Stimulated activated CD4-positive, alpha-beta T cell treated with anti-CD3 and anti-CD28 coated beads, Interleukin-15, amount 100 ng/mL, for 24 hours (primary cell): ENCODE measurements around the gene MEIS1.
"Not testable (repeated sequence)": the region's sequence is repeated elsewhere in the genome, so short reads cannot be mapped to it uniquely, and the experiment has no call there.

ENCODE experiments used
- DNase-seq: peaks from one replicate; pipeline ENCODE4 v3.0.0-alpha.2; 2020

The MEIS1 gene

DNA sequence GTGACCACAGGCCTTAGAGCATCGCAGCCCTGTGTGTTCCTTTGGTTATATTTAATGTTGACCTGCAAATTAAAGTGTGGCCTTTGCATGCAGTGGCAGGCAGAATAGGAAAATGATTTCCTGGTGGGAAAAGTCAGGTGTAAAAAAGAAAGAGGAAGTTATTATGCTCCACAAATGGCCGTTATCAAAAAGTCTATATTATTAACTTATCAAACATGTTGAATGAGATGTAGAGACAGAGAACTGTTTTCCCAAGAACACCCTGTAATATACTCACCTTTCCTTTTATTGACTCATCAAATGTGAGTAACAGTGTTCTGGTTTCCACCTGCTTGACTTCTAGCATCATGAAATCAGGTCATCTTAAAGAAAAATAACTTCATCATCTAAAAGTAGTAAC is 35.3 kb downstream of the MEIS1 start:
- no peak for DNase-seq

DNA sequence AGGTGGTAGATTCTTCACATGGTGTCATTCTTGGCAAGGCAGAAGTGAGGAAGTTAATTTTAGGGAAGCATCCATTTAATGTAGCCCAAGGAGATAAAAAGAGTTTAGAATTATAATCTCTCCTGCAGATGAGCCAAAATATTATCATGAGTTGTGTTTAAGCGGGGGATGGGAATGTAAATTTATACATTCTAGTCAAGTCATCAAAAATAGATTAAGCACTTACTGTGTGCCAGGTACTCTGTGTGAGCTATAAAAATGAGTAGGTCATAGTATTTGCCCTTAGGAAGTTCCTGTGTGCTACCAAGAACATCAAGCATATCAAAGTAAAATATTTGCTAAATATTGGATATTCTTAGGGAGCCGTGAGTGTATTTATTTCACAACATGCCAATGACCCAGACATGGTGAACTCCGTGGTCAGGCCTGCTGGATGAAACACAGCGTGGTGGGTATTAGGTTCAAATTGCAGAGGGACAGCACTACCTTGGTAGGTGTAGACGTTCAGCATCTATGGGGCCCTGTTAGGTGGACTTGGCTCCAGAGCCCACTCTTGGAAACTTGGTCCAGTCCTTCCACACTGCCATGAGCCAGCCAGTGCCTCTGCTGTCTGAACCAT is 37.4 kb downstream of the MEIS1 start:
- DNase-seq, result no peak

DNA sequence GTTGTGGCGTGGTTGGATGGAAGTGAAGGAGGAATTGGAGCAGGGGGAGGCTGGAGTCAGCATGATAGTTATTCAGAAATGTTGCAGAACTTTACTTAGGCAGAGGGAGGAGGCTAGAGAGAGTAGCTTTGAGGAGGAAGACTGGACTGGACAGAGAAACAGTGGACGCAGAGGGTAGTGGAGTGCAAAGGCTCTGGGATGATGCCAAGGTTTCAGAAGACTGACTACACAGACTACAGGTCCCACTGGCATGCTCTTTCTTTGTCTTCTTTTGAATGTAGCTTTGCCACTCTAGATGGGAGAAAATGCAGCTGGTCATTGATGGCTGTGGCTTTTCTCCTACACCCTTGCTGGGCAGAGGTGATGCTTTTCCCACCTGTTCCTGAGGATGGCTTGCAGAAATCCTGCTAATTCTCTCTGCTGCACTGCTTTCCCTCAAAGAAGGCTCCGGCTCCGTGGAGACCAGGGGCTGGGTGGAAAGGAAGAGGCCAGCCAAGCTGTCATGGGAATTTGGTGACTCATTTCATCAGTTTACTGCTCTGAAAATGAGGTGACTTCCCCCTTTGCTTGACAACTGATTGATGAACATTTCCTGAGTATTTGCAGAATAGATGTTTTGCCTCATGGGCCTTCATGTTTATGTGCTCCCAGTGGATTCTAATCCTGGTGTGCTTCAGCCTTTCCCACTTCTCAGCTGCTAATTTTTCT is 42.4 kb downstream of the MEIS1 start:
- no peak for DNase-seq

DNA sequence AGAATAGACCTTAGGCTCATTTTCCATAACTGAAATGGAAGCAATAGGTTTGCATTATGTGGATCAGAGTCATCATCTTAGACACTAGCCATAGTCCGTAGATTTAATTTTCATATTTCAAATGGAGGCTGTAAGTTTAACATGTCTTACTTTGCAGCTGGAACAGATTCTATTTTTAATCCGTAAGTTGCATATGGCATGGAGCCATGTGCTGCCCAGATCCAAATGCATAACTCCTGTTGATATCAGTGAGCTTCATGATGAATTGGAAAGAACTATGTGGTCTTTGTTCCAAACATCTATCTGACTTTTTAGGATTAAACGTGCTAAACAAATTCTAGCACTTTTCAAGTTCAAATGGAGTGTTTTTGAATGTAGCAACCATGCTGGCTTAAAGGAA is 43.4 kb downstream of the MEIS1 start:
- DNase-seq, result no peak

DNA sequence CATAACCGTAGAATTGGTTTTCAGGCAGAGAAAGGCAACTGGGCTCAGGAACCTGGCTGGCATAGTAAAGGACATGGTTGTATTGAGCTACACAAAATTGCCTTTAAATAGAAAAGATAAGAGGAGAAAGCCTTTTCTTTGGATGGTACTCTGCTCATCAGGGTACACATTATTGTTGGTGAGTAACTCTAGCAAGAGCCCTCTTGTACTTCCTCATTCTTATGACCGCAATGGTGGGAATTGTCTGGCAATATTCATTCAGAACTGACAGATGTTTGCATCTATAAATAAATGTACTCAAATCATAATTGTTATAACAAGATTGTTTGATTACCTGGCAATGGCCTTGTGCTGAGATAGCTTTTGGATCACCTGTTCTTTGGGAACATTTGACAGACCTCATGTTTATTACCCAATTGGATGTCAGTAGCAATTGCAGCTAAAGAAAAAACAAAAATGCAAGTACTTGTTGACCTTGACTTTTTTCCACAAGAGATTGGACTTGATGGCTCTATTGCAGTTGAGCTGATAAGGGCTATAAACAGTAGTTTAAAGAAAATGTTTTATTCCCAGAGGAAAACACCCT is 43.9 kb downstream of the MEIS1 start:
- DNase-seq, result no peak

DNA sequence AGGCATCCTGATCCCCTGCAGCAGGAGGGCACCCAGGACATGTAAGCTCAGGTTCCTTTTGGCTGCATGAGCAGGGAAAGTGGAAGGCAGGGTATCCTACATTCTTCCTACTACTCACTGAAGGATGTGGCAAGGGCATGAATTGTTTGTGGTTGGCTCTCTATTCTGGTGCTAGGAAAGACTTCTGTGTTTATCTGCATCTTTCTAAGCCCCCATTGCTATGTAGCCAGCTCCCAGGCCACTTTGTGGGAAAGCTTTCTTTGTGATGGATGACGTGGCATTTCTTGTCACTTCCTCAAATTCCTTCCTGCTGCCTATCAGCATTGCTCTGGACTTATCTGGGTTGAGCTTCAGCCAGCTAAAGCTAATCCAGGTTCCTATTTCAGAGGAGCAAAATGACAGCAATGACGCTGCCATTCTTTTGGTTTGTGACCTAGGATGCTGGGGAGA is 46.2 kb downstream of the MEIS1 start:
- no peak for DNase-seq

DNA sequence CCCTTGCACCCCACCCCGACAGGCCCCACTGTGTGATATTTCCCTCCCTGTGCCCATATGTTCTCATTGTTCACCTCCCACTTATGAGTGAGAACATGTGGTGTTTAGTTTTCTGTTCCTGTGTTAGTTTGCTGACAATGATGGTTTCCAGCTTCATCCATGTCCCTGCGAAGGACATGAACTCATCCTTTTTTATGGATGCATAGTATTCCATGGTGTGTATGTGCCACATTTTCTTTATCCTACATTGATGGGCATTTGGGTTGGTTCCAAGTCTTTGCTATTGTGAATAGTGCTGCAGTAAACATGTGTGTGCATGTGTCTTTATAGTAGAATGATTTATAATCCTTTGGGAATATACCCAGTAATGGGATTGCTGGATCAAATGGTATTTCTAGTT is 50.3 kb downstream of the MEIS1 start:
- not testable (repeated sequence) for DNase-seq

DNA sequence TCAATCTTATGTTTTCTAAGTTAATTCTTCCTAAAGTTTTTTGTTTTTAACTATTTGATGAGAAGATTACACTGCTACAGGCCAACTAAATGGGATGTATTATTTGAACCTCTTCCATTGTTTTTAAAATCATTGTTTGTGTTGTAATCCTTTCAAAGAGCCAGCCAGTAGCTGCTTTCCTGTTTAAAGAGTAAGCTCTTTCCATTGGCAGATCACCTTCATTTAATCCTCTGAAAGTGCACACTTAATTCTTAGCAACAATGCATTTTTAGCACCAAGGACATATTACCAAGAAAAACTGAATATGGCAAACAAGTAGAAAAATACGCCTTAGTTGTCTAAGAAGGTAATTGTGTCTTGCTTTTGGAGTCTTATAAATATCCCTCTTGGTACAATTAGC is 54.0 kb downstream of the MEIS1 start:
- no peak for DNase-seq

DNA sequence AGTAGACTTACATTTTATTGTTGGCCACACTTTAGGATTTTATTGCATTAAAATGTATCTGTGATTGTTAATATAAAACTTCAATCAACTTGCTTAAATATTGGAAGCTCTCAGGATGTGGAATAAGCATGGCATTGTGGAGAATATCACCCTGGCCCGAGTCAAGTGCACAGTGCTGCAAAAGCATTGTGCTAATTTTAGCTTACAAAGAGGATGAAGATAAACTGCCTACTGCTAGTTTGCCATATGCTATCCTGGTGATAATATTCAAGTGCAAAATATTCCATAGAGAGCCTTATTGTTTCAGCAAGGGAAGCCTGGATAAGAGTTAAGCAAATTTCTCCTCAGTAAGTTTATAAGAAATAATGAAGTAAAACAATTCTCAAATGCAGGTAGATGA is 54.5 kb downstream of the MEIS1 start:
- no peak for DNase-seq

DNA sequence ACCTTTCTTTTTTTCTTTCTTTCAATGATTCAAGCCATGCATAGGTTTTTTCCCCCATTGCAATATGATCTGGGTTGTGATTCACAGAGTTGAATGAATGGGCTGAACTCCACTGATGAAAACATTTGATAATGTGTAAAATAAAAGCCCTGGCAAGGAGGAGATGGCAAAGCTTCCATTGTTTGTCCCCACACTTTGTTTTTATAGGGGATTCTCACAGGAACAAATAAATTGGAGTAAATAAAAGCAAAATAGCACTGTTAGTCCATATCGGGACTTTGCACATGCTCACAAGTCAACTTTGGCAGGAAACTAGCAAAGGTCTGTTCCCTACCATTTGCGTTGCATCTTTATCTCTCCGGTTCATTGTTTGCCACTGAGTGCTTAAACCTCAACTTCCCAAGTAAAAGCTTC is 55.7 kb downstream of the MEIS1 start:
- DNase-seq, result no peak

DNA sequence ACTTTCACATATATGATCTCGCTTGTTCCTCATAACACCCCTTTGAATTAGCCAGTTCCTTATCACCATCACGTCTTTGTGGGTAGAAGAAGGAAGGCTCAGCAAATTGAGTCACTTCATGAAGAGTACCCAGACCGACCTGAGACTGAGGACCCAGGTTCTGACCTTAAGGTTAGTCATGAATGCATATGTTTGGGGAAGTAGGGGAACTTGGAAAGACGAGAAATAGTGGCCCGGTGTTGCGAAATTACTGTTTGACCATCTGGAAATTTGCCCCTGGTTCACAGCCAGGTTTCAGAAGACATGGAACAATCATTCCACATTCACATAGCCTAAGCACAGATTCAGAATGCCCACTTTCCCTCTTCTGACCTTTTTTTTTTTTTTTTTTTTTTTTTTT is 59.8 kb downstream of the MEIS1 start:
- DNase-seq, result no peak

DNA sequence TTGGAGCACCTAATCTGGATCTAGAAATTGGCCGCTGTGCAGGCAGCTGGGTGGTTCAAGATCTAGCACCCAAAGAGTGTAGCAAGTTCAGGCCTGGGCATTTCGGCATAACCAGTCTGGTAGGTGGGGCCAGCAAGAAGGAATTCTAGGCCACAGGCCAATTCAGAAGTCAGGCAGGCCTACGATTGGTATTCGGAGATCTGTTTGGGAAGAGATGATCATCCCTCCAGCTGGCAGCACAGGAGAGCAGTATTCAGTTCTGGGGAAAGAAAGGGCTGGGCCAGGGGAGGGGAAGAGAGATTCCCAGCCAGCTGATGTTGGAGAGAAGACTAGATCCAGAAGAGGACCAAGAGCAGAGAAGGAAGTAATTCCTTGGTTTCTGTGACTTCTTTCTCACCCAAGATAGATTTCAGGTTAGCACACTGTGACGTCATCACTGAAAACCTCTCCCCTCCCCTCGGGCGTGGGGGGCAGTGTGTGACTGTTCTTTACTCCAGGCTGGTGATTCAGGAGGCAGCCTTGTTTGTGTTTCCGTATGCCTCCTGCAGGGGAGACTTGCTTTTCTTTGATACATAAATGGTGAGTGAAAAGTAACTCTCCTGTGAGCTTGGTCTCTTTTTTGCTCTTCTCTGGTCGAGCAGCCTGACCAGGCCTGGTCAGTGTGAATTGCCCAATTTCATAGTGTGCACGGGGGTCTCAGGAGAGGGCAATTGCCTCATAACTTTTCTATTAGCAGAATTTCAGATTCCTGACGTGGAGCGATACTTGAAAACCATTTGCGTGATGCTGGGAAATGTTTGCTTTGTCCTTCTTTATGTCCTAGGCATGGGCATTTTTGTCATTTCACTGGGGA is 61.1 kb downstream of the MEIS1 start:
- no peak for DNase-seq

DNA sequence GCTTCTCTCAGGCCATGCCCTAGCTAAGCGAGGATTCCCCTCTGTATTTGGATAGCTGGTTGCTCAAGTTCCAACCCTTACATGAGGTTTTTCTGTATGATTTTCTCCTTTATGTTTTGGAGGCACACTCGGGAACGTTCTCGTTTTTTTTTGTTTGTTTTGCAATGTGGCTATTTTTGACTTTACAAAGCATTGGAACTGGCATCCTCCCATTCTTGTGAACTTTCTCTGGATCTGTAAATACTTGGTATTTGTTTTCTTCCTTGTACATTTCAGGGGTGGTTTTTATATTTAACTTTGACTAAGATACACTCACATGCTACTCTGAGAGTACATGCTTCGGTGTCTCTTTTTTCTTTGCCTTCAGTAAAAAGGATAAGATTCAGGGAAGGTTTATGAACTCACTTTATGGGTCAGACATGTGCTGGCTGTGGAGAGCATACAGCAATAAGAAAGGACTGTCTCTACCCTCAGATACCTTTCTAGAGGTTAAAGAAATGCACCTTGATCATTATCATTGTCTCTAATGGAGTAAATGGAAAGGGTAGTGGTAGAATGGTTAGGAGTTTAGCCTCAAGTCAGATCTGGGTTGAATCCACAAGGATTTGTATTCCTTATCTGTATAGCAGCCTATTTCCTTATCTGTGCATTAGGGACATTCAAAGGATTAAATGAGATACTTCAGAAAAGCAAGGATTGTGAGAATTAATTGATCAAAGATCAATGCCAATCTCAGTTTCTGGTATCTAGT is 61.9 kb downstream of the MEIS1 start:
- no peak for DNase-seq

DNA sequence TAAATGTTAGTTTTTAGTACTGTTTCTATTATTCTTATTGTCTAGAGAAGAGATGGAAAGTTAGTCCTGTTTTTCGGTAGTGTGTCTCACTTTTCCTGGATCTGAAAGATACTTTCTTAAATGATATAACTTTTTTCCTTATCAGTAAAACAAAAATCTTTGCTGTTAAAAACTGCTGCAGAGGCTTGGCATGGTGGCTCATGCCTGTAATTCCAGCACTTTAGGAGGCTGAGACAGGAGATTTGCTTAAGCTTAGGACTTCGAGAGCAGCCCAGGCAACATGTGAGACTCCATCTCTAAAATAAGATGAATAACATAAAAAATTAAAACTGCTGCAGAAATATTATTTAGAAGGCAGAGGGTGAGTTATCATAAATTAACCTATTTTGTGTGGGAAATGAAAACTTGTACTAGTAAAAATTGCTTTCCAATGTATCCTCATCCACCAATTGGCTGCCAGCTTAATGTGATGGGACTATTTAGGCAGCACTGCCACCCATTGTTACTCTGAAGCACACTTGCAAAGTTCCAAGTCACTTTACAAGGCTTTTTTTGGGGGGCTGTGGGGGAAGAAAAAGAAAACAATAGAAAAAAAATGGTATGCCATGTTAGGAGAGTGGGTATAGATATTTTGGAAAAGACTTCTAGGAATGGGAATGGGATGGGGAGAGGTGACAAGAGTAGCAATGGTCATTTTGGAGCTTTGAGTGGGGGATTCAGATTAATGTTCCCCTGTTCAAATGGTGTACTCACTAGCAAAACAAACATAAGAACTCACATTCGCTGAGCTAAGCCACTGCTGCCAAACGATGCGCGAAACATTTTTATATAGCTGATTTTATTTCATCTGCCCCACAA is 62.7 kb downstream of the MEIS1 start:
- no peak for DNase-seq

DNA sequence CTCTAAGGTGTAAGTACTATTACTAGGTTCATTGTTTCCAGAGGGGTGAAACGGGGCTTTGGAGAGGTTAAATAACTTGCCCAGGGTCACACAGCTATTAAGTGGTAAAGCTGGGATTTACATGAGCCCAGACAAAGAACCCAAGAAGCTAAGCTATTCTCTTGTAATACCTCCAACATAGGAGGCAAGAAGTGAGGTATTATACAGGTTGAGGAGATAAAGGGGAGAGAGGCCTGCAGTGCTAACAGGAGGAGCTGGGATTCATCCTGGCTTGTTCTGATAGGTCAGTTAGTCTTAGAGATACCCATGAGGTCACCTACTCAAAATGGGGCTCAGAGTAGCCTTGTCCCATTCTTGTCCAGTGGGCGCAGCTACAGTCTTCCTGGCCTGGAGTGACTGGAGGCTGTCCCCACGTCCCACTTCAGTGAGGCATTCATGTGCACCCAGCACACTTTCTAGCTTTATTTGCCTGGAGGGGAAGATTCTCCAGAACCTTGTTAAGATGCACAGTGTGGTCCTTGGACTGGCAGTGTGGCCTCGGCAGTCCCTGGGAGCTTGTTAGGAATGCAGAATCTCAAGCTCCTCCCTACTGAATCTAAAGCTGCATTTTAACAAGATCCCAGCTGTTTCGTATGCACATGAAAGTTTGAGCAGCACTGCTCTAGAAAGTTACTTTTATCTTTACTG is 63.5 kb downstream of the MEIS1 start:
- no peak for DNase-seq

DNA sequence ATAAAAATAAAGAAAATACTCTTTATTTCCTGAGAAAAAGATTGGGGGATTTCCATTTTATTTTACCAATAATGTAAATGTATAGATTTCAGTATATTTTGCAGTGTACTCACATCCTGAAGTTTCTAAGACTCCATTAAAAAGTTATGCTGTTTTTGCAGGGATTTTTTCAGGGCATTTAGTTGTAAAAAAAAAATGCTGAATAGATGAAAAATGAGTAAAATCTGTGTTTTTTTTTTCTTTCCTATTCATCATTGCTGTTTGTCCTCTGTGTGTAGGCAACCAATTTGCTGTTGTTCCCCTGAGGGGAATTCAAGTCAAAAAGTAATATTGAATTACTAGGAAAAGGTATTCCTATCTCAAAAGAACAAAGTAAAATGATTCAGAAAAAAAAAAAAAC is 66.3 kb downstream of the MEIS1 start:
- no peak for DNase-seq

DNA sequence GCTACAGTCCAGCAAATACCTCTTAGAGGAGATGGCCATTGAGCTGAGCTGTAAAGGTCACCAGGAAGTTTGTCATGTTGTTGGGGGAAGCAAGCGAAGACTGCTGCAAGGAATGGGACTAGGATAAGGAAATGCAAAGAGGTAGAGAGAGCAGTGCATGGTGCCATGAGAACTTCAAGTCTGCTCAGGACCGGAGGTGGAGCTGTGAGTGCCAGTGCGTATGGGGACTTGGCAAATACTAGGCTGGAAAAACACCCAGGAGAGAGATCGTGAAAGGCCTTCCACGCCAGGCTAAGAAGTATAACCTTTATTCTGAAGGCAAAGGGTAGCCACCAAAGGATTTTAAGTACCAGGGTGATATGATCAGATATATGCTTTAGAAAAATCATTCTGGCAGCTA is 71.3 kb downstream of the MEIS1 start:
- no peak for DNase-seq

DNA sequence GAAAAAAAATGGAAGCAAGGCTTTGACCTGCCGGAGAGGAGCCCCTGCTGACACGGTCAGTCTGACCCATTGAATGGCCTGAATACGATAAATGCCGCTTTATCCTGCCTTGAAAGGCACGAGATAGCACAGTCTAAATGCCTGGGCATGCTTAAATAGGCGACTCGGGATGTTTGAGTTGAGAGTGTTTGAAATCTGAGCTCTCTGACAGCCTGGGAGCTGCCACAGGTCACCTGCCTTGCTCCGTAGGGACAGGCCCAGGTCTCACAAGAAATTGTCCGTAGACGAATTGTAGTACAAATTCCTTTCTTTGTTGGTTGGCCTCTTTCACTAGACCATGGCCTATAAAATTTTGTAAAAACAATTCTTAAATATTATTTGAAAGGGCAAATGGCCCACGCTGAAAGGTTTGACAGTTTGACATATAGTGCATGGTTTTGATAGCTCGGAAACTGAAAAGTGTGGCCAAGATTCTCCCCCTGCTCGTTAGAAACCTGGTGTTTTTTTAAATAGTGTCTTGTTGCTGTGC is 72.8 kb downstream of the MEIS1 start:
- DNase-seq, result no peak

DNA sequence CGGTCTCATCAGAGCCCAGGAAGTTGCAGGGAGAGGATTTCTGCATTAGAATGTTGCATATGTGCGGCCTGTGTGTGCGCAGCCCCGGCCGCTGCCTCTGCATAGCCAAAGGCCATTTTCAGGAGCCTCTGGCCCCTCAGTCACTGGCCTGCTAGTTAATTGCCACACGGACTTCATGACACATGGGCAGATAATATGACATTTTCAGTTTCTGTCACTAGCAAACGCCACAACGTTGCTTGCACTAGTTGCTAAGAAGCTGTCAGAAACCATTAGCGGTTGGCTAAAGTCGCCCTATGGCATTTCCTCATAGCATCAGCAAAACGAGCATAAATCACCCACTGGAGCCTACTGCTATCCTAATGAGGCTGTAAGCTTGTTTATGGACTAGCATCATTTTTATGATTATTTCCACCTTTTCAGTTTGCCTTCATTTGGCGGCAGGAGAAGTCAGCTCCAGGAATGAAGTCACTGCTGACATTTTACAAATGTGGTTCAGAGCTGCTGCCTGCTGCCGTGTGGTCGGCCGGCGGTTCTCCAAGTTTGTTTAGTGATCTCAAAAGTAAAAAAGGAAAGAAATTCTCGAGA is 73.7 kb downstream of the MEIS1 start:
- no peak for DNase-seq

DNA sequence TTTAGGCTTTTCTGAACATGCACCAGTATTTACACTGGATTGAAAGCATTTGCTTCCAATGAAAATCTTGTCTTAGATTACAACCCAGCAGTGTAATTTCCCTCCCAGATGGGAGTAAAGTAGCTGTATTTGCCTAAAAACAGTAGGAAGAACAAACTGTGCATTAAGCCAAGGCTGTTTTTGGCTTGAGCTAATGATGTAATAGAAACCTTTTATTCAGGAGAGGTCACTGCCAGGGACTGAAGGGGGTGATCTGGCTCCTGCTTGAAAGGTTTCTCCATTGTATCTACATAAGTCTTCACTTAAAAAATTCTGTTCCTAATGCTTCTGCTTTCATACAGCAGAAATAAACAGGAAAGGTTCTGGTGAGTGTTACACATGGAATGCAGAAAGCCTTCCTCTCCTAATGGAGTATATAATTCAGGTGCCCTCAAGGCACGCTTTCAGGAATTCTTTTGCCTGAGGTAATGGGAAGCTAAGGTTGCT is 74.4 kb downstream of the MEIS1 start:
- no peak for DNase-seq
